GM21825 (cell line): ENCODE measurements around the gene DLG2.

Experiments
- ATAC-seq: cut with Tn5 transposase; IDR thresholded peaks from one replicate; pipeline ENCODE4 v1.9.1; 2021; ENCODE audit warnings: mild to moderate bottlenecking, moderate library complexity; ENCODE audit not compliant: unreplicated experiment

The DLG2 gene

DNA sequence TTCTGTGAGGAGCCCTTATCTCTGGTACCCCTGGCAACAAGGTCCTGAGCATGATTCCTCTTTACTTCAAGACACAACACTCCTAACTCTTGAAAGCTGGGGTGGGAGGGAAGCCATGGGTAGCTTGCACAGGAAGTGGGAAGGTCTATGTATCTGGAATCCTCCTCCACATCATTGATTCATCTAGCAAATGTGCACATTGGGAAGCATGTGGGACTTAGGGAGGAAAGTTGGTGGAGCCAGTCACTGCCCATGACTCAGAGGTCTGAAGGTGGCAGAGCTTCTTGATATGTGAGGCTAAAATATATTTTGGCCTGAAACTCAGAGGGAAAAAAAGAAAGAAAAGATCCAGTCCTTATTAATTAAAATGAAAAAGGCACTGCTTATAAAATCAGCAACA is 1000.9 kb downstream of the DLG2 start:
- no peak for ATAC-seq

DNA sequence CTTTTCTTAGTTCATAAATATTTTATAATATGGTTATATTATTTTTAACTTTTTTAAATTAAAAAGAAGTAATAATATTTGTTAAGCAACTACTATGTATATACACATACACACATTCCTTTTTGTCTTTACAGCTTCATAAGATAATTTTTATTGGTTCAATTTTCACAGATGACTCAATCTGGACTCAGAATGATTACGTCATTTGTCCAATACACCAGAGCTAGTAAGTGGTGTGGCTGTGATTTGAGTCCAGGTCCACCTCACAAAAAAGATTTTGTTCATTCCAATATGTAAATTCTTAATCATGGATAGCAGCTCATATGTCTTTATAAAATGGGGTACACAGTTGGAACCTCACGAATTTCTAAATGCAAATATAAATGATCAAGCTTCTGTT is 1014.5 kb downstream of the DLG2 start:
- ATAC-seq = no peak

DNA sequence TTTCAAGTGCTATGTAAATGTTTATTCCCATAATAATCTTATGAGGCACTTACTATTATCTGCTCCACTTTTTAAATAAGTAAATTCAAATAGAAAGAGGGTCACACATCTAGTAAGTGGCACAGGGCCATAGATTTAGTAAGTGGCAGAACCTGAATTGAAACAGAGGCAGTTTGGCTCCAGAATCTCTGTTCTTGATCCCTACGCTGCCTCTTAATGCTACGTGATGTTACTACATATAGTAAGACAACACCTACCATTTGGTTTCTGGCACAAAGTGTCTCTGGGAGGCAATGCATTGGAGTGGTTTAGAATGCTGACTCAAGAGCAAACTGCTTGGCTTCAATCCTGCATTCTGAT is 1018.3 kb downstream of the DLG2 start:
- no peak for ATAC-seq

DNA sequence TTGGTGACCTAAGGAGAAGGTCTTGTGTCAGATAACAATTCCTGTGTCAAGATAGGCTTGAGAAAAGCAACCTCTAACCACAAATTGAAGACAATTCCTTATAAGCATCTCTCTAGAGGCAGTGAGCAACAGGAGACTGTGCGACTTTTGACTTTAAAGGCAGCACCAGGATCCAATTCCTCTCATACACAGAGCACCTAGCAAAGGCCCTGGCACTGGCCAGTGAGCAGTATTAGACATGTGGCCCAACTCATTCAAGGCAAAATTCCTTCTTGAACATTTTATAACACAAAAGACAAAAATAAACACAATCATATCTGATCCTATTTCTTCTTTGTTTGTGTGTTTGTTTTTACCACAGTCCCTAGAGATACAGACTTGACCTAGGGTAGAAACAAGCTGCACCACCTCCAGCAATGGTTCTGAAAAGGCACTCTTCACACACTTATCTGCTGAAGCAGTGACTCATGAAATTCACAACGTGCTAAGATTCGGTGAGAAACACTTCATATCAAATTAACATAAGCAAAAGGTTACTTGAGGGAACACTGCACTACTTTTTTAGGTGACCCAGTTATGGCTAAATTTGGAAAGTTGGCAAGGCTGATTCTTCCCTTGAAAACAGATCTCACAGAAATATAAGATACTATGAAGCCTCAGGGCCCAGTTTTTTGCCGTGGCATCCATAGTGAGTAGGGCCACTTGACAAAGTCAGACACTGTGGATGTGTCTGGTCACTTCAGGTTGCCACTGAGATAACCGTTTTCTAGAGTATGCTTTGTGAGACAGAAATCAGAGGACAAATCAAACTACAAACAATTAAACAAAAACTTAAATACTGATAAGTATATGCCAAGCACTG is 1018.9 kb downstream of the DLG2 start:
- ATAC-seq = no peak

DNA sequence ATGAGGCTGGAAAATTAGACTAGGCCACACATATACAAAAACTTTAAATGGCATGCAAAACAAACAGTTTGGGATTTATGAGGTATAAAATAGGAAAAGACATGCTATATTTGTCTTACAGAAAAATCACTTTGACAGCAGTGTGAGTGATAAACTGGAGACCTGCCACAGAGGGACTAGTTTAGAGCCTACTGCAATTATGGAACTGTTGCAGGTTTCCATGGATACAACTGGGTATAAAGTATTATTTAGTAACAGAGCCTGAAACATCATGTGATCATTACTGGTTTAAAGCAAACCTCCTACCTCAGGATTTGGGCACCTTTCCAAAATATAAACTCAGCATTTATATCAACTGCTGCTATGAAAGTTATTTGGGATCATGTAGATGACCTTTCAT is 1032.5 kb downstream of the DLG2 start:
- no peak for ATAC-seq

DNA sequence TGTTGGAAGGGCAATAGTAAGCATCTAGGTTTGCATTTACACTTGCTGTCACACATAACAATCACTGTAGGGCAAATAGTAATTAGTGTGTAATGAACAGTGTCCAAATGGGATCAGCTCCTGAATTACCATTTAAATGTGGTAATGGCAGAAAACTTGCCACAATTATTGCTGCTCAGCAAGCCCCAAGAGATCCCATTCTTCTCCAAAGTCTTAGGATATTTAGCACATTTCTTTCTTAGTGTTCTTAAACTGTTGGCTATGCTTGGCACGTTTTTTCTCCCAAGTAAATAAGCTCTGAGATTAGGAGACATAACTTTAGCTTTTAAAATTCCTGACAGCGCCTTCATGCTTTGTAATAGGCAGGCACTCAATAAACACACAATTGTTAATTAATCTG is 1037.0 kb downstream of the DLG2 start:
- ATAC-seq = no peak

DNA sequence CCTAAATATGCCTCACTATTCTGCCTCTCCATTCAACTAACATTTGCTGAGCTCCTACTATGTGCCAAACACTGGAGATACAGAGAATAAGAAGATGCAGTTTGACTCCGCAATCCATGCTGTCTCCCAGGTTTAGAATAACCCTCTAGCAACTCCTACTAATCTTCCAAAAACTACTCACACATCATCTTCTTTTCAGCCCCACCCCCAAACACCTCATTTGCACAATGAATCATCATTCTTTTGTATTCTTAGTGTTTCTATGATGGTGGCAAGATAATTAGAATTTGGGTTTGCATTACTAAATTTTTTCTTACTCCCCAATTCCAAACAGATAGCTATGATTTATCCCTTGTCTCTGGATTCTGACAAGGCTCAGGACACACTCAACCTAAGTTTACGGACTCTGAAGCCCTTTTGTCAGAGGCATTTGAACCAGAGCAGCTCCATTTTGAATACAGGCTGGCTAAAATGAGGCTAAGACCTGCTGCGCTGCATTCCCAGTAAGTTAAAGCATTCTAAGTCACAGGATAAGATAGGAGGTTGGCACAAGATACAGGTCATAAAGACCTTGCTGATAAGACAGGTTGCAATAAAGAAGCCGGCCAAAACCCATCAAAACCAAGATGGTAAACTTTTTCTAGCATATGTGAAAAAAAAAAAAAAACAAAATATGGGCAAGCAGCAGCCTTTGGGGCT is 1038.9 kb downstream of the DLG2 start:
- ATAC-seq = no peak

DNA sequence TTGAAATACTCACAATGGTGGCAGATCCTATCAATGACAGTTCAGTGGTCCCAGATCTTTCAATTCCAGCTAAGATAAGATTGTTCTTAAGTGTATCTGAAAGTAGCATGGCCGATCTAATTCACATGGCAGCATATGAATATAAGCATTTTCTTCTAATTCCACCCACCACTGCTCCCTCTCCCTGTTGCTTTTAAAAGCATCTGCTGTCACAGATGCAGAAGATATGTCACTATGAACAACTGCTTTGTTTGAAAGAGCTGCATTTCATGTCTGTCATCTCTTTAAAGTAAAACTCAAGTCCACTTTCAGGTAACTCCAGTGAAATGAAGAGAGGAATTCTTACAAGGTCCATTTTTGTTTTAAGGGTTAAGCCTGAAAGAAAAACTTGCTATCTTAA is 1044.0 kb downstream of the DLG2 start:
- ATAC-seq = no peak

DNA sequence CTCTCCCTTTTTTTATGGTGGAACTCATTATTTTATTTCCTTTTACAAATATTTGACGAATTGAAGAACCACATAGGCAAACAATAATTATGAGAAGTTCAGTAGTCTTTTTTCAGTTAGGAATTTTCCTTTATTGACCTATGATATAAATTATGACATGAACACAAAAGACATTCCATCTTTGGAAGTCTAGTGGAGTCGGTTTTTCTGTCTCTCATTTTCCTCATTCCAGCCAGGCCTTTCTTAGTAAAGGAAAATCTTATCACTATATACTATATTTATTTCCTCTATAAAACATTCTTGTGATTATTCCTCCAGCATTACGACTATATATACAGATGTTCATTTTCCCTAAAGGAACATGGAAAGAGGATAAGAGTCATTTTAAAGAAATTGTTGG is 1046.1 kb downstream of the DLG2 start:
- ATAC-seq = no peak

DNA sequence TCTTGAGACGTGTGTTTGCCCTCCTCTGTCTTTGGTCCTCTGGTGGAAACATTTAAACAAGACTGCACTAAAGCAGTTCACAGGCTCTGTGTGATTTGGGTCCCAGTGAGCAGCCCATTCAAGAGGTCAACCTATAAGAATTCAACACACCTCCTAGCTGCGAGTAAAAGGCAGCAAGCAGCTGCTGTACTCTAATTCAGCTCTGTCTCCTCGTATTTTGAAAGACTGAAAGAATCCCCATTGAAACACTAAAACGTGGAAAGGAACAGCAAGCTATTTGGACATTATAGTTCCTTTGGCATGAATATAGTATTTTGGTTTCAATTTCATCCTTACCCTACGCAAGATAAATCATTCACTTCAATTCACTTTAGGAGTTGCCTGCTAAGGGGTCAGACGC is 1046.7 kb downstream of the DLG2 start:
- ATAC-seq = no peak

DNA sequence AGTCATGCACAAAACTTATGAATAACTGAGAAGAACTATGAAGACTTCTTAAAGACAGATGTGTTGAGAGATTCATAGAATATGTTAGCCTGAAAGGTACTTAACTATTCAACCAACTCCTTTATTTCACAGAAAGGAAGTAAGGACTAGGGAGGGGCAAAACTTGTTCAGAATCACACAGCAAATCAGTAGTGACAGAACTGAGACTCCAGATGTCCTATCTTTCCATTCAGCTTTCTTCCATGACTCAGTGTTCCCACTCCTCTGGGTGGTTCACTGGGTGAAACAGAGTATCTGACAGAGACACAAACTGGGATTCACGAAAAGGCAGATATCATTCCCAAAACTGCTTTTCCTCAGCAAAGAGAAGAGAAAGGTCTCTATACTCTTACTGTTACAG is 1053.3 kb downstream of the DLG2 start:
- no peak for ATAC-seq

DNA sequence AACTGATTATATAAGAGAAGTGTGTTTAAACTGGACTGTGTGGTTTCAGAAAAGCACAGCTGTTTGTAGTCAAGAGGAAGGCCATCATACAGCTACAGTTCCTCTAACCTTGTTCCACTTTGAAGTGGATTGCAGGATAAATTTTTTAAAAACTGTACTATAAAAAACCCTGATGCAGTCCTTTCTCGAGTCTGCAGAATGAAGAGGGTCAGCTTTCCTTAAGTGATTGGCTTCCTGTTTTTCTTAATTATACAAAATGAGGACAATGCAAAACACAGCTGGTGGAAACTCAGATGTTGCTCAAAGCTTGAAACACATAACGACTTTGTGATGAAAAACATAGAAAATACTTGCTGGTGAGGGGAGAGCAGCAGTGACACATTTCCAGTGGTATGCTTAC is 1060.5 kb downstream of the DLG2 start:
- ATAC-seq = no peak

DNA sequence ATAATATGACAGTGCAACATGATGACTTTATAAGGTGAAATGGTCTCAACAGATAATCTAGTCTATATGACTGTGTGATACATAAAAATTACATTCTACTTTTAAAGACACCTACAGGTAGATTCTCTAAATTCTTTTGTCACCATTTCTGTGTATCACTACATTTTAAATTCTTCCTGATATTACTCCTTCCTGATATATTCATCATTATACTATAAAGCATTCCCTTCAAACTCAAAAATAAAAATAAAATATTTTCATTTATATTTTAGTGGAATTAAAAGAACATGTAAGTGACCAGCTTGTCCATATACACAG is 1062.3 kb downstream of the DLG2 start:
- ATAC-seq = peak; percentile 13

DNA sequence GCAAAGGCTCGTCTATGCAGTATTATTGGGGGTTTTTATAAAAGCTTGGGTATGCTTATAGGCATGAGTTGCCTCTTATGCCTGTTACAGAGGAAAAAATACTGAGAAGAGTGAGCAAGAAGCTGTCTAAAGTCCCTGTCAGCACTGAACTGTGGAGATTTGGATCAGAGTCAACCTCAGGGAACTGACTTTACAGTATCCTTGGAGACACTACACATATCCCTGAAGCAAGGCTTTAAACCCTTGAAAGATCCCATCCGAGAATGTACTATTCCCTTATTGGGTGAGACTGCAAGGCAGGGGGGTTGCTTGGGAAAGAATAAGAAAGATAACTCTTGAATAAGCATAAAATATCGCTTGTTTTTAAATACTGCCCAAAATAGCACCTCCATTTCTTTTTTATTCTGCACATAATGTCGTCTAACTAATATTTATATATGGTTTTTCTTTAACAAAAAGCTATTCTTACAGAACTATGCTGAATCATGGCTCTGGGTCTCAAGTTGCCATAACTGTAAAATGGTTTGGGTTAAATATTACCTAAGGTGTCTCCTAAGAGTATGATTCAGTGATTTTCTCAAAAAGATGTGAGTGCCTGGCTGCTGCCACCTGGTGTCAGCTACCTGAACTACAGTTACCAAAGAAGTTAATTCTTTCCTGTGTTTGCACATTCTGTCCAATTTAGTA is 1062.8 kb downstream of the DLG2 start:
- ATAC-seq = peak; percentile 88

DNA sequence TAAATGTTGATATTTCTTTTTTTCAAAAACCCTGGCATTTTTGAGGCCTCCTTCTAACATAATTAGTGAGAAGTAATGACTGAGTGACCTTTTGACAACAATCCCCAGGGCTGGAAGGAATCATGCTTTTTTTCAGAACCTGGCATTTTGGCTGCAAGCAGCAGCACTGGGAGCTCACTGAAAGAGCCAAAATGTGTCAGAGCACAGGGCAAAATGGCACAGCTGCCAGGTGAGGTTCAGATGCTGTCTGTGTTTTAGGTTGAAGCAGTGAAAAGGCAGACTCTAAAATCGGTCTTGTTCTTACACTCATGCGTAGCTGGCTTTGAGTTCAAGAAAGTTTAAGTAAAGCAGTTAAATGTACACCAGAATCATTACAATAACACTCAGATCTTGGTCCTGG is 1063.8 kb downstream of the DLG2 start:
- ATAC-seq = no peak

DNA sequence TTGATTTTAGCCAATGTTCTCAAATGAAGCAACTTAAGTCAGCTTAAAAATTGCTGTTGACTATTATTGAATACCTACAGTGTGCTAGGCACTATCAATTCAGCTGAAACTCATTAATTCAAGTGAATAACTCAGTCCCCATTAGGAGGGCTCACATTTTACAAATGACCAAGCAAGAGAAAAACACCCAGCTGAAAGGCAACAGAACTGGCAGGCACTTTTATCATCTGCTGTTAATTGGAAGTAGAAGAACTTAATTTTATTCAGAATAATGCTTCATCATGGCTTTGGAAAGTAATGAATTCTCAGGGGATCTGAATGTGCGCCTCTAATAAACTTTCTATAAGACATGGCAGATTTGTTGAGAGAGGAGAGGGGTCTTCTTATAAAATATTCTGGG is 1066.9 kb downstream of the DLG2 start:
- ATAC-seq = no peak

DNA sequence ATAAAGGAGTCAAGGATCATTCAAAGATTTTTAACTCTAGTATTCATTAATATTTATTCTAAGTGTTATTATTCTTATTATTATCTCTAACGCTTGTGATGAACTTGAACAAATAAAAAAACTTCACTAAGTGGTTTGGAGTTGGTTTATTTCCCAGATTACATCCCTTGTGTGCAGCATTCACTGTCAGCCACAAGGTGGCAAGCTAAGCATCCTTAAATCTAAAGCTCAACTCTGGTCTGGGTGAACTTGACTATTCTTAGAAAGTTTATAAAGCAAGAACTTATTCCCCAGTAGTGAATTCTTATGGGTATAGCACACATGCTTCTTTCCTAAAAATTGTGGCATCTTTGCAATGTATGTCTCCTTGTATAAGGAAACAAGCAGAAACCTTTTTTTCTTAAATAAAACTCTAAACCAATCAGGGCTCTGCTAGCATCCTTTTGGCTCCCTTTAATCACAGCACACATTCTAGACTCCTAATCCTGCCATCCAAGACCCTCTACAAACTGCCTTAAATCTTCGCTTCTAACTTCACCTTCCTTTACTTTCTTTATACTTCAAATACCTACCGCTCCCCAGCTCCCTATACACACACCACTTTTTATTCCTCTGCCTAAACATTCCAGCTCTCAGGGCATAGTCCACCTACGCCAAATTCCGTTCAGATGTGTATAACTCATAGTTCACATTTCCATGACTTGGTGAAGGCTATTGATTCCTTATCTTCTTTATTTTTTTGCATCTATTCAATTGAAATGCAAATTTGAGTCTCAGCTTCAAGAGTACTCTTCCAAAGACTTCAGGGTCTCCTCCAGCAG is 1068.8 kb downstream of the DLG2 start:
- ATAC-seq = peak; percentile 91

DNA sequence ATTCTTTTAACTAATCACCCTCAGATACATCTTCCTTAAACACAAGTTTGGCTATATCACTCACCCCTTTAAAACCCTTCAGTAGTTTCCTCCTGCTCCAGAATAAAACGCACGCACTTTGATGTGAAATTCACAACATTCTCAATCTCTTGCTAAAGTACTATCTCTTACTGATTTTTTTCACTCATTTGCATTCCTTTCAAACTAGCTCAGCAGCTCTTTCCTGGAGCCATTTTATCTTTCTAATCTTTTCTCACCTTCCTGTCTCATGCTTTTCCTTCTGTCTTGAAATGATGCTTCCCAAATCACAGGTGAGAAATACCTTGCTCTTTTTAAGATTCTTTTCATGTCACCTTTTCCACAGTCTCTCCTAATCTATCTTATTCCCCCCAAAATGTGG is 1074.4 kb downstream of the DLG2 start:
- no peak for ATAC-seq

DNA sequence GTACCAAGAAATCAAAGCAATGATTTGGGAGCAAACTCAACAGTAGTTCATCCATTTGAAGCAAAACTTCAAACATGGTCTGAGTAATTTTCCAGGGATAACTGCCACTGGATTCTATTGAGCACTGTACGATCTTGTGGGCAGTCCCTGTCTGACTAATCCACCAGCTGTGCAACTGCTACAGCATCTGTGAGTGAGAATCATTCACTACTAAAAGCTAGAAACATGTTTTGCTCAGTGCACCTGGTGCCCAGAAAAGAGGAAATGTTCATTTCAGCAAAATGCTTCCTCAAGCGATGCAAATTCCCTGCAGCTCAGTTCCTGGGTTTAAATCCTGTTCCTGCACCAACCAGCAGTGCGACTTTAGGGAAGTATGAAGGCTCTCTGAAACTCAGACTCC is 1077.9 kb downstream of the DLG2 start:
- ATAC-seq = peak; percentile 90

DNA sequence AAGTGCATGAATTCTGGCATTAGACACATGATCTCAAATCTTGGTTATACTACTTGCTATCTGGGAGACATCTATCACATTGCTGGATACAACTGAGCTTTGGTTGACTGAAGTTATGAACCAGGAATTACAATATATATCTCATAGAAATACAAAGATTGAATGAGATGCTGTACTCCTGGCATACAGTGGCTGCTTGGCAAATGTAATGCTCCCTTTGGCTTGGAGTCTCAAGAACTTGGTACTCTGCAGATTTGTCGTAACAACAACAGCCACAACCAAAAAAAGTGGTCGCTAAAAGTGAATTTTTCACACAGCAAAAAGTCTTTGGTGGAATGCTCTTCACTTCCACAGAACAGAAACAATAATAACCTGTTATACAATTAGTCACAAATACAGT is 1082.6 kb downstream of the DLG2 start:
- ATAC-seq = no peak
